ES-I3 (cell line): Measurements from ENCODE around the gene C2CD2.
A peak's percentile ranks its signal among the peaks of the same experiment; 100 is the strongest.
"Not testable (repeated sequence)": the region's sequence is repeated elsewhere in the genome, so short reads cannot be mapped to it uniquely, and the experiment has no call there.

Experiments
- H3K36me3 ChIP-seq: 2 replicates; pipeline ENCODE4 v1.6.1; 2013; ENCODE audit warnings: mild to moderate bottlenecking, low read length, control low read depth, moderate library complexity; ENCODE audit not compliant: insufficient read depth
- H3K4me1 ChIP-seq: 2 replicates; pipeline ENCODE4 v1.6.1; 2013; ENCODE audit warnings: mild to moderate bottlenecking, control low read depth, low read length; ENCODE audit not compliant: insufficient read depth
- H3K9ac ChIP-seq: 2 replicates; pipeline ENCODE4 v1.6.1; 2013; ENCODE audit warnings: low read depth, mild to moderate bottlenecking, low read length, moderate library complexity
- H3K9me3 ChIP-seq: 2 replicates; pipeline ENCODE4 v1.6.1; 2013; ENCODE audit warnings: mild to moderate bottlenecking, low read length, moderate library complexity; ENCODE audit not compliant: control insufficient read depth, insufficient read depth

Gene C2CD2

DNA sequence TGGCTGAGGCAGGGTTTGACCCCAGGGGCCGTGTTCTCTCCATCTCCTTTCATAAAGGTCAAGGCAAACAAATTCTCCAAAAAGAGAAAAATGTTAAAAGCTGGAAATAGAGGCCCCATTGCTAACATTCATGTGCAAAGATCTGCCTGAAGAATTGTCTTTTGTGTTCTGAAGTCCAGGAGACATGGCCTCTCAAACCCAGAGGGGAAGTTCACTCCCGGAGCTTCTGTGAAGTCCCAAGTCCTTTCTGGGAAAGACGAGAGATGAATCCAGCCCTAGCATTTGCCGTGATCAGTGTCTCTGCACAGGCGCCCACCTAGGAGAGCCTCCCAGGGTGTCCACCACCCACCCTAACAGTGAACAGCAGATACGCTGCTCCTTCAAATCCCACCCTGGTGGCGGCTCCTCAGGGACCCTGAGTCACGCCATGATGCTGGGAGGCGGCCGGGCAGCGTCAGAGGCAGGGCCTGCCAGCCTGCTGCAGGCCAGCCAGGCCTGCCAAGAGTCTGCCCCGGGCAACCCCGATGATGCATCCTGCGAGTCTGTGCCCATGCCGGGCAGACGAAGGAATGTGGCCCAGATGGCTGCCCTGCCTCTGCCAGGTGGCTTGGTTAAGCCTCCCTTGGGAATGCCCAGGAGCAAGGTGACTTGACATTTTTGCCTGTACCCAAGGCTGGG lies 5.2 kb upstream of the C2CD2 start:
- Histone ChIP-seq H3K36me3 (no peaks in the 10 kb centered on the region), H3K4me1 (peaks cover 17% of the 10 kb centered on the region; the same call in 1 of the 2 replicates), H3K9ac (no peak overlapping the region), H3K9me3 (no peaks in the 10 kb centered on the region)

DNA sequence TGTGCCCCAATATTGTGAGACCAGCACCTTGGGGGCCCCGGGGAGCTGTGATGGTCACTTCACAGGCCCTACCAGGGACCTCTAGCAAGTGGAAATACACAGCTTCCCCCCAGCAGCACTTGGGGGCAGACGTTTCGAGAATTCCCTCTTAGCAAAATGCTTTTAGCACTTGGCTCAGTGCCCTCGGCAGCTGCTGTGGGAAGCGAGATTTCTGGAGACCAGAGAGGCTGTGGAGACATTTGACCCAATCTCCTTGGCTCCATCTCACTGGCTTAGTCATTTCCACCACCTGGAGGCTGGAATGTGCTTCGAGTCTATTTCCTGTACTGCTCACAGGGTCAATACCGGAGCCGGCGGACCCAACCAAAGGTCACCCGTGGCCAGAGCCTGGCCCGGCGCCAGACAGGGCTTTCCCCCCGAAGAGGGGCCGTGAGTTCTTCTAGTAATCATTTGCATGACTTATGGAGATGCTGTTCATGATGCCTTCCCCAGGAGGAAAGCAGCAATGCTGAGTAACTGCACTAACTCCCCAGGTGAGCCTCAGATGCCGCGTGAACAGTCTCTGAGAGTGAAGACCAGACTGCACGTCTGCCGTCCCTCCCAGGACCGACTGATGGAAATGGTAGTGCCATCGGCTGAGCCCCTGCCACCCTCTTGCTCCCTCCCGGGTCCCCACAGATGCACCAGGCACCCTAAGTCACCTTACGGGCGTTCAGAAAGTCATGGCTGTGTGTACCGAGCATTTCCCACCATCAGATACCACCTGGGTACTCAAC lies 4.4 kb upstream of the C2CD2 start:
- Histone ChIP-seq H3K4me1 (peaks cover 17% of the 10 kb centered on the region; the same call in 1 of the 2 replicates), H3K36me3 (no peaks in the 10 kb centered on the region), H3K9me3 (no peaks in the 10 kb centered on the region), H3K9ac (no peak overlapping the region)

DNA sequence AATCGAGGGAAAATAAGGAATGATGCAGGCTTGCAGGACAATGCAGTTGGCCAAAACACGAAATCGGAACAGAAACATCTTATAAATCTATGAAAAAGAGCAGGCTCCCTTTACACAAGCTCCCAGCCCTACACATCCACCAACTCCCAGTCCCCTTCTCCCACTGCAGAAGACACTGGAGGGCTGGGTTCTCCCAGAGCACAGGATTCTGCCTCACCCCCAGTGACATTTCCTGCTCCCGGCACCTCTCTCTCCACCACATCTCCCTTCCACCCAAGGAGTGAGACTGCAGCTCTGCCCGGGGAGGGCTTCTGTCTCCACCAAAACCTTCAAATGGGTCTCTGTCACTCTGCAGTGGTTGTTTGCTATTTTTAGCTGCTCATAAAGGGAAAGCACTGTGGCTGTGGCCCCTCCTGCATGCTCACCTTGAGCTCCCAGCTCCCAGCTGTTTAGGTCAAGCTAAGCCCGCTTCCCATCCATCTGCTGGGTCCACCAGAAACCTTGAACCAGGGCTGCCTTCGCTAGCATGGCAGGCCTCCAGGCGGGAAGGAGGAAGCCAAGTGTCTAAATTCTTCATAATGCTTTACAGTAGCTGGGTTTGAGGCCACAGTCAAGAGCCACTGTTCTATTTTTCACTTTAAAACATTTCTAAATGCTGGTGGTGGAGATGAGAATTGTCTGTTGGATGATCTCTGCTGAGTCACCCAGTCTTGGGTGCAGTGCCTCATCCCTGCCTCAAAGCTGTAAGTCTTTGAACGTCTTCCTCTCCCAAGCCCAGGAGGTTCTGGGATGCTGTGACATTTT lies 3.3 kb upstream of the C2CD2 start:
- Histone ChIP-seq H3K9me3 (no peaks in the 10 kb centered on the region), H3K4me1 (peaks cover 17% of the 10 kb centered on the region; the same call in 1 of the 2 replicates), H3K9ac (no peak overlapping the region), H3K36me3 (no peaks in the 10 kb centered on the region)

DNA sequence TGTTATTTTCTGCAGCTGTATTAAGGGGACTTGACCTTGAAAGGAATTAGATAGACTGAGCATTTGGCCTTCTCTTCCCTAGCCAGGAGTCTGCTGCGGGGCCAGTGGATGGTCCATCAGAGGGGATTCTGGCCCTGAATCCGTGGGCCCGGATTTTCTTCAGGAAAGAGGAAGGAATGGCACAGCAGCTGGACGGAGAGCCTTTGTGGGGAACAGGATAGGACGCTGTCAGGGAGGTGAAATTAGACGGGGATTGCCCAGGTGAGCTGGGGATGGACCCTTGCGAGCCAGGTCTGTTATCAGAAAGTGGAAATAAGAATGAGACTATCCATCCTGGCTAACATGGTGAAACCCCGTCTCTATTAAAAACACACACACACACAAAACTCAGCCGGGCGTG lies 1.7 kb upstream of the C2CD2 start:
- Histone ChIP-seq H3K9ac (no peak overlapping the region), H3K4me1 (peaks cover 27% of the 10 kb centered on the region), H3K36me3 (no peaks in the 10 kb centered on the region), H3K9me3 (no peaks in the 10 kb centered on the region)

DNA sequence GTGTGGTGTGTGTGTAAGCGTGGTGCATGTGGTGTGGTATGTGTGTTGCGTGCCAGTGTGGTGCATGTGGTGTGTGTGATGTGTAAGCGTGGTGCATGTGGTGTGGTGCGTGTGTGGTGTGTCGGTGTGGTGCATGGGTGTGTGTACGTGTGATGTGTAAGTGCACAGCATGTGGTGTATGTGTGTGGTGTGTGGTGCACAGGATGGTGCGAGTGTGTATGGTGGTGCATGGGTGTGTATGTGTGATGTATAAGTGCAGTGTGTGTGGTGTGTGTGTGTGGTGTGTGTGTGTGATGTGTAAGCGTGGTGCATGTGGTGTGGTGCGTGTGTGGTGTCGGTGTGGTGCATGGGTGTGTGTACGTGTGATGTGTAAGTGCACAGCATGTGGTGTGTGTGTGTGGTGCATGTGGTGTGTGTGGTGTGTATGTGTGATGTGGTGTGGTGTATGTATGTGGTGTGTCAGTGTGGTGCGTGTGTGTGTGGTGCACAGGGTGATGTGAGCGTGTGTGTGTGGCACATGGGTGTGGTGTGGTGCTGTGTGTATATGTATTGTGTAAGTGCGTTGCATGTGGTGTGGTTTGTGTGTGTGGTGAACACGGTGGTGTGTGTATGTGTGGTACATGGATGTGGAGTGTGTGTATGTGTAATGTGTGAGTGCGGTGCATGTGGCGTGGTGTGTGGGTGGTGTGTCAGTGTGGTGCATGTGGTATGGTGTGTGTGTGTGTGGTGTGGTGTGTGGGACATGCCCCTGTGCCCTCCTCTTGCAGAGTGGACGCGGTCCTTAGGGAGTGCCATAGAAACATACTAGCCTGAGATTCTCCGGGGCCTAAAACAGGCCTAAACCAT lies 1.1 kb upstream of the C2CD2 start:
- Histone ChIP-seq H3K36me3 (no peaks in the 10 kb centered on the region), H3K9ac (no peak overlapping the region), H3K9me3 (no peaks in the 10 kb centered on the region), H3K4me1 (peaks cover 32% of the 10 kb centered on the region)

DNA sequence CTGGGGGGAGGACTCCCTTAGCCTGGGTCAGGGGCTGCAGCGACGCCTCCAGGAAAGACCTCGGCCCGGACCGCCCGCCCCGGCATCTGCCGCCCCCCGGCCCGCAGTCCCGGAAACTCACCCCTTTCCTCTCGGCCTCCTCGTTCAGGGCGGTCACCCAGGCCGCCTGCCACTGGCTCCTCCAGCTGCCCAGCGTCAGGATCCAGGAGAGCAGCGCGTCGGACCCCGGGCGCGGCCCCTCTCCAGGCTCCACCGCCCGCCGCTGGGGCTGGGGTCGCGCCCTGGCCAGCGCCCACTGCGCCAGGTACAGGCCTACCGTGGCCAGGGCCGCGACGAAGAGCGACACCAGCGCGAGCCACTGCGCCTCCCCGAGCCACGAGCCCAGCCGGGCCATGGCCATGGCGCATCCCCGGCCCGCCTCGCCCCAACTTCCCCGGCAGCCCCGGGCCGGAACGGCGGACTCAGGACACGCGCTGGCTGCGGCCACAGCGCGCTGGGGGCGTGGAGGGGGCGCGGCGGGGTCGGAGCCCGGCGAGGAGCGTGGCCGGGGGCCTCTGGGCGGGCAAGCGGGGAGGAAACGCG lies 478 bp downstream of the C2CD2 start:
- H3K4me1 ChIP-seq = peaks cover 30% of the 10 kb centered on the region
- H3K36me3 ChIP-seq = no peaks in the 10 kb centered on the region
- no peaks in the 10 kb centered on the region for H3K9me3 ChIP-seq
- H3K9ac ChIP-seq = peak overlapping the region; percentile 58; the same call in 1 of the 2 replicates

DNA sequence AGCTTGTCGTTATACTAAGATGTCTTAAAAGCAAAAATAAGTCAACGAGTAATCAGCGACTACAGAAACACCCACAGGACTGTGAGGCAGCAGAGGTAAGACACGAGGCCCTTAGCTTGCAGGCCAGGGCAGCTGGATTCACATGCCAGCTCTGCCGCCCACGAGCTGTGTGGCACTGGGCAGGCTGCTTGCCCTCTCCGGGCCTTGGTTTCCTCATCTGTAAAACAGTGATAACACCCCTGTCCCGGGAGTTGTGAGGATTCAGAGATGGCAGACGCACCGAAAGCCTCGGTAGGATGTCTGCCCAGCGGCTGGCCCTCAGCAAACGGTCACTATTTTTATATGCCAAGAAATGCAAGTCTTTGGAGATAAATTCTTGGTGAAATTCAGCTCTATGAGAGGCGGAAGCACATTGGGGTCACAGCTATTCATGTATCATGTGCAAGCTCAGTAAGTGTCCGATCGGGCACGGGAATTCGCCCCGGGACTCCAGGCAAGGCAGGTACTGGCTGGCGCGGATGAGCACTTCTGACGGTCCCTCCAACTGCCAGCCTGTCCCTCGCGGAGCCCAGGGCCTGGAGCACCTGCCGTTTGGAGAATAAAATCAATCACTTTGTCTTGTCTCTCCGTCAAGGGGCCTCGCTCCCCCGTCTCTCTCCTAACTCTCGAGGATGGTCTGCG lies 1.1 kb downstream of the C2CD2 start:
- Histone ChIP-seq H3K9ac (peak overlapping the region; percentile 58; the same call in 1 of the 2 replicates), H3K4me1 (peaks cover 24% of the 10 kb centered on the region), H3K36me3 (no peaks in the 10 kb centered on the region), H3K9me3 (no peaks in the 10 kb centered on the region)

DNA sequence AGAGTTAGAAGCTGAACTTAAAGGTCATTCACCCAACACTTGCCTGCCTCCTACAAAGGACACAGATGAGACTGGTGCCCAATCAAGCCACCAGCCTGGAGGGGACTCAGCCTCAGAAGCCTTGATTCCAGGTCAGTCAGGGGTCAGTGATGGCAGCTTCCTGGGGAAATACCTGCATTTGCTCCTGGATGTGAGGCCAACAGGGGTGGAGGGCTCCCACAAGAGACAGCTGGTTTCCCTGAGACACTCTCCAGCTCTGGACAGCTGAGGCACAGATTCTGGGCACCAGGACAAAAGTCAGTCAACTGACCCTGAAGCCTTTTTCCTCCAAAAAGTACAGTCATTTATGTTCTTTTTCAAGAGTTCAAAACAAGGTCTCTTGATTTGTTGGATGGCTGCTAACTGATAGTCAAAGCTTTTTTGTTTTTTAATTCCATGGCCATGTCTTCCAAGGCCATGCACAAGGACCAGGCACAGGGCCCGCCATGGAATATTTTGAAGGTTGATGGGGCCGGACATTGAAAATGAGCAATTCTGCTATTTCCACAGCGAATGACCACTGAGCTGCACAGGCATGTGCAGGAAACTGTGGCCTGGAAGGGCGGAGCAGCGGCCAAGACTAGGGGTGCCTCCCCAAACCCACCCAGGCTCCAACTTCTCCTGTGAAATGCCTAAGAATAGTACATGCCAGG lies 1.8 kb downstream of the C2CD2 start:
- no peak overlapping the region for H3K9ac ChIP-seq
- no peaks in the 10 kb centered on the region for H3K36me3 ChIP-seq
- peaks cover 18% of the 10 kb centered on the region for H3K4me1 ChIP-seq
- no peaks in the 10 kb centered on the region for H3K9me3 ChIP-seq

DNA sequence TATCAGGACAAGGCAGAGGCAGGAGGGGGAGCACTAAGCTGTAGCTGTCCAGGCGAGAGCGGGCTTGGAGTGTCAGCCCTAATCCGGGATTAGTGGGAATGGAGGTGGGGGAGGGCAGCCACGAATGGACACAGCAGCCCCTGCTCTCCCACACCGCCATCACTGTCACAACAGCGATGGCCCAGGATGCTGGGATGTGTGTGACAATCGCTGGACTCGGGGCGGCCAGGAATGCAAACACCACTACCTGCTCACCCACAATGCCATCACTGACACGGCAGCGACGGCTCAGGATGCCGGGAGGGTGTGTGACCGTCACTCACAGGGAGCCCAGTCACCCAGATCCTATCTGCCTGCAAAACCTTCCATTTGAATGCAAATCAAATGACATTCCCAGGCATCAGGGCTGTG lies 2.9 kb downstream of the C2CD2 start:
- no peaks in the 10 kb centered on the region for H3K36me3 ChIP-seq
- H3K9me3 ChIP-seq = no peaks in the 10 kb centered on the region
- H3K4me1 ChIP-seq = peaks cover 18% of the 10 kb centered on the region
- H3K9ac ChIP-seq = no peak overlapping the region

DNA sequence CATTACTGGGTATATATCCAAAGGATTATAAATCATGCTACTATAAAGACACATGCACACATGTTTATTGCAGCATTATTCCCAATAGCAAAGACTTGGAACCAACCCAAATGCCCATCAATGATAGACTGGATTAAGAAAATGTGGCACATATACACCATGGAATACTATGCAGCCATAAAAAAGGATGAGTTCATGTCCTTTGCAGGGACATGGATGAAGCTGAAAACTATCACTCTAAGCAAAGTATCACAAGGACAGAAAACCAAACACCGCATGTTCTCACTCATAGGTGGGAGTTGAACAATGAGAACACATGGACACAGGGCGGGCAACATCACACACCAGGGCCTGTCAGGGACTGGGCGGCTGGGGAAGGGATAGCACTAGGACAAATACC lies 4.2 kb downstream of the C2CD2 start:
- H3K9ac ChIP-seq, H3K36me3 ChIP-seq, H3K9me3 ChIP-seq: not testable (repeated sequence)
- peaks cover 18% of the 10 kb centered on the region for H3K4me1 ChIP-seq

DNA sequence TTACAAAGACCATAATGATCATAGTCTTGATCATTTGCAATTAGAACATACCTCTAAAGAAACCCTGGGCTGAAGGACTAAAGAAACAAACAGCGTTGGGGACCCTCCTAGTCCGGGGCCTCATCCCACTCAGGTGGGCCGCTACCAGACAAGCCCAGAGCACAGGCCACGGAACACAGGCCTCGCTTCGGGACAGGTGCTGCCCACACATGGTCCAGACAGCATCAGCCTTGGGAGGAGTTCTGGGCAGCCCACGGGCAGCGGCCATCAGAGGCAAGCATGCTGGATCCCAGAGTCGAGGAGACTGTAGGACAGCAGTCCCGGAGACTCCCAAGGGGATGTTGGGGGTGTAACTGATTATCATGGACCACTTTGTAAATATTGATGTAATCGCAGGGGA lies 4.9 kb downstream of the C2CD2 start:
- H3K36me3 ChIP-seq = no peaks in the 10 kb centered on the region
- no peaks in the 10 kb centered on the region for H3K9me3 ChIP-seq
- H3K9ac ChIP-seq = no peak overlapping the region
- peaks cover 18% of the 10 kb centered on the region for H3K4me1 ChIP-seq

DNA sequence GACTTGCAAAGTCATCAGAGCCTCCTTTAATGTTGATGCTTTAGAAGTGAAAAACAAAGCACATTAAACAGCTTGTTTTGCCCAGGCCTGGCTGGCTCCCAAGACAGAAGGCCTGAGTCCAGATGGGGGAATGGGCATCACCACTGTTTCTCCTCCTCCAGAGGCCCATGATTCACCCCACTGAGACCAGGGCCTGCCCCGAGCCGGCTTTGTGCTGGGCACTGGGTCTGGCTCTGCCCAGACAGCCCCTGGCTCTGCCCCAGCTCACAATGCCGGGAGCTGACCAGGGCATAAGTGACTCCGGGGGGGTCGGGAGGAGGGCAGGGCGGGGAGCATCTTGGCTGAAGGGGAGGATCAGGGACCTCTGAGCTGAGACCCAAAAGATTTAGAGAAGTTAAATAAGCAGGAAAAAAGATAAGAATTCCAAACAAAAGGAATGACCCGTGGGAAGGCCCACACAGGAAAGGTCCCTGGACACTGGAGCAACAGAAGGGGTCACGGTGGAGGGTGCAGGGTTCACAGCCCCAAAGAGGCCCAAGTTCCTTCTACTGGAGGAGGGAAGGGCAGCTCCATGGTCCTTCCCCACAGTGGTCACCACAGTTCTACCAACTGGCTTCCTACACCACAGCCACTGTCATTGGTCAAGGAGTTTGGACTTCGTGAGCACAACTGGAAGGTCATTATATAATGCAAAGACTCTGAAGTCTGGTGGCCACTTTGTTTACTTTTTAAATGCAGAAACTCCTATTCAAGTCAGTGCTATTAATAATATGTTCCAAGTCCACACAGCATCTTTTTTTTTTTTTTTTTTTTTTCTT lies 5.5 kb downstream of the C2CD2 start:
- Histone ChIP-seq H3K36me3 (no peaks in the 10 kb centered on the region), H3K9me3 (no peaks in the 10 kb centered on the region), H3K4me1 (peaks cover 18% of the 10 kb centered on the region)

More for the DNA sequence above, 5.5 kb downstream of the C2CD2 start:
- no peak overlapping the region for H3K9ac ChIP-seq
